Smooth muscle cell (in vitro differentiated cells): ENCODE results near the gene FBXO47. TPM values are rescaled to one million over a fixed set of nuclear protein-coding genes. Genes with fewer than 3 reads are reported as not detected.

Experiments used
- DNase-seq: peaks from one replicate; lab custom pipeline; 2025; ENCODE audit not compliant: unreplicated experiment; lab: John Stamatoyannopoulos, UW
- H2AFZ ChIP-seq: fragments of 200-600 bp; sonication (generic); 2 replicates; pipeline ENCODE4 v1.6.0; 2016; ENCODE audit warnings: antibody characterized with exemption, low read depth, mild to moderate bottlenecking
- H3F3A ChIP-seq: fragments of 200-600 bp; sonication (generic); 2 replicates; pipeline ENCODE4 v1.6.0; 2017; ENCODE audit warnings: antibody characterized with exemption, low read depth
- H3K27ac ChIP-seq: fragments of 200-600 bp; sonication (generic); 2 replicates; pipeline ENCODE4 v1.5.1; 2016; ENCODE audit warnings: low read depth, mild to moderate bottlenecking
- H3K27me3 ChIP-seq: fragments of 200-600 bp; sonication (generic); 2 replicates; pipeline ENCODE4 v1.6.1; 2016; ENCODE audit warnings: low read depth, mild to moderate bottlenecking
- H3K36me3 ChIP-seq: fragments of 200-600 bp; sonication (generic); 2 replicates; pipeline ENCODE4 v1.5.1; 2016; ENCODE audit warnings: low read depth
- H3K4me1 ChIP-seq: fragments of 200-600 bp; sonication (generic); 2 replicates; pipeline ENCODE4 v1.5.1; 2016; ENCODE audit warnings: low read depth
- H3K4me2 ChIP-seq: fragments of 200-600 bp; sonication (generic); 2 replicates; pipeline ENCODE4 v1.6.0; 2016; ENCODE audit warnings: mild to moderate bottlenecking
- H3K4me3 ChIP-seq: fragments of 200-600 bp; sonication (generic); 2 replicates; pipeline ENCODE4 v1.5.1; 2016; ENCODE audit warnings: mild to moderate bottlenecking
- H3K79me2 ChIP-seq: fragments of 200-600 bp; sonication (generic); 2 replicates; pipeline ENCODE4 v1.6.0; 2016; ENCODE audit warnings: low read depth, mild to moderate bottlenecking
- H3K9ac ChIP-seq: fragments of 200-600 bp; sonication (generic); 2 replicates; pipeline ENCODE4 v1.6.0; 2016; ENCODE audit warnings: low read depth
- H3K9me3 ChIP-seq: fragments of 200-600 bp; sonication (generic); replicated peaks from 2 replicates; pipeline ENCODE4 v1.5.1; 2016; ENCODE audit warnings: low read depth
- H4K20me1 ChIP-seq: fragments of 200-600 bp; sonication (generic); 2 replicates; pipeline ENCODE4 v1.6.0; 2016; ENCODE audit warnings: low read depth
- CTCF ChIP-seq: fragments of 200-600 bp; sonication (generic); IDR thresholded peaks from 2 replicates; pipeline ENCODE4 v1.5.1; 2017; ENCODE audit warnings: borderline replicate concordance, mild to moderate bottlenecking, antibody characterized with exemption; ENCODE audit not compliant: insufficient read depth, poor library complexity, severe bottlenecking
- WGBS: methylation state at CpG from one replicate; pipeline ENCODE4 v1.1.7; 2016; ENCODE audit warnings: low lambda C conversion rate; 5-methylcytosine and 5-hydroxymethylcytosine counted together
- polyA plus RNA-seq: library from polyadenylated mRNA; unstranded; fragments of >200 nt; fragmentation: Nextera tagmentation; extraction: Ambion mirVana; gene quantifications from 2 replicates; pipeline ENCODE4 v1.2.1, GENCODE V29; 2016
- total RNA-seq: library from RNA; depleted of rRNA; stranded (reverse); fragments of >200 nt; gene quantifications from 2 replicates; pipeline ENCODE4 v1.2.3, GENCODE V29; 2014

FBXO47 gene
- total and polyA plus RNA-seq, 2 experiments from 2014 or later, result not detected

GRCh38 chr17:38969281-38969680, 2.1 kb upstream of the FBXO47 start:
- Histone ChIP-seq H4K20me1 (no peaks in the 10 kb centered on the region), H2AFZ (no peak overlapping the region), H3K79me2 (no peaks in the 10 kb centered on the region), H3K4me2 (no peak overlapping the region), H3K27me3 (no peaks in the 10 kb centered on the region), H3K4me1 (no peaks in the 10 kb centered on the region), H3F3A (no peaks in the 10 kb centered on the region), H3K9me3 (no peaks in the 10 kb centered on the region), H3K36me3 (no peaks in the 10 kb centered on the region), H3K27ac (no peak overlapping the region), H3K9ac (no peak overlapping the region), H3K4me3 (no peak overlapping the region)
- no peak for DNase-seq
- no peak for TF ChIP-seq CTCF
- 94% methylated on average over 4 of the region's 4 CpGs for WGBS

GRCh38 chr17:38961413-38961812, 5.8 kb downstream of the FBXO47 start:
- Histone ChIP-seq H3K36me3 (no peaks in the 10 kb centered on the region), H3K4me3 (no peak overlapping the region), H3K9ac (no peak overlapping the region), H4K20me1 (no peaks in the 10 kb centered on the region), H3K4me2 (no peak overlapping the region), H3K9me3 (no peaks in the 10 kb centered on the region), H3K4me1 (no peaks in the 10 kb centered on the region), H2AFZ (no peak overlapping the region), H3F3A (no peaks in the 10 kb centered on the region), H3K27ac (no peak overlapping the region), H3K79me2 (no peaks in the 10 kb centered on the region), H3K27me3 (no peaks in the 10 kb centered on the region)
- TF ChIP-seq CTCF, result no peak
- no peak for DNase-seq
- WGBS, result 58% methylated on average over 4 of the region's 4 CpGs

DNA sequence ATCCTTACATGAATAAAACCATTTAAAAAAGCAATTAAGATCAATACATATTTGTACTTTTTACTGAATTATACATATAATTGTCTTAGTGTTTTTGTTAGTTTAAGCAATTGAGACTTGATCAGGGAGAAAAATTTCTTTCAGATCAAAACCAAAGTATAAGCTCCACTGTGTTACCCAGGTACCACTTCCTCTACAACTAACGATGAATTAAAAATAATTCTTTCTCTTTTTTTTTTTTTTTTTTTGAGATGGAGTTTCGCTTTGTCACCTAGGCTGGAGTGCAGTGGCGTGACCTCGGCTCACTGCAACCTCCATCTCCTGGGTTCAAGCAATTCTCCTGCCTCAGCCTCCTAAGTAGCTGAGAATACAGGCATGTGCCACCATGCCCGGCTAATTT, 6.8 kb downstream of the FBXO47 start:
- Histone ChIP-seq H3K4me3 (no peak overlapping the region), H3K9me3 (no peaks in the 10 kb centered on the region), H2AFZ (no peak overlapping the region), H3F3A (no peaks in the 10 kb centered on the region), H4K20me1 (no peaks in the 10 kb centered on the region), H3K9ac (no peak overlapping the region), H3K36me3 (no peaks in the 10 kb centered on the region), H3K27ac (no peak overlapping the region), H3K79me2 (no peaks in the 10 kb centered on the region), H3K4me1 (no peaks in the 10 kb centered on the region), H3K27me3 (no peaks in the 10 kb centered on the region), H3K4me2 (no peak overlapping the region)
- no peak for DNase-seq
- 95% methylated on average over 5 of the region's 5 CpGs for WGBS
- TF ChIP-seq CTCF, result no peak

- Histone ChIP-seq H3K4me3 (no peak overlapping the region), H3K9ac (no peak overlapping the region), H3K4me1 (no peaks in the 10 kb centered on the region), H3K27ac (no peak overlapping the region), H3K27me3 (no peaks in the 10 kb centered on the region), H4K20me1 (no peaks in the 10 kb centered on the region), H3F3A (no peaks in the 10 kb centered on the region), H3K79me2 (no peaks in the 10 kb centered on the region), H2AFZ (no peak overlapping the region), H3K36me3 (no peaks in the 10 kb centered on the region), H3K9me3 (no peaks in the 10 kb centered on the region), H3K4me2 (no peak overlapping the region)
- DNase-seq, result no peak
- WGBS, result 90% methylated on average over 3 of the region's 3 CpGs
- TF ChIP-seq CTCF, result no peak
Observed at GRCh38 chr17:38959508-38959907, 7.7 kb downstream of the FBXO47 start.
